Measurements from ENCODE around the gene IP6K3. TPM values are rescaled to one million over a fixed set of nuclear protein-coding genes. Genes with fewer than 3 reads are reported as not detected.

Gene IP6K3
- total RNA-seq, 1 donor from 2014 or later = 0.16 TPM

DNA sequence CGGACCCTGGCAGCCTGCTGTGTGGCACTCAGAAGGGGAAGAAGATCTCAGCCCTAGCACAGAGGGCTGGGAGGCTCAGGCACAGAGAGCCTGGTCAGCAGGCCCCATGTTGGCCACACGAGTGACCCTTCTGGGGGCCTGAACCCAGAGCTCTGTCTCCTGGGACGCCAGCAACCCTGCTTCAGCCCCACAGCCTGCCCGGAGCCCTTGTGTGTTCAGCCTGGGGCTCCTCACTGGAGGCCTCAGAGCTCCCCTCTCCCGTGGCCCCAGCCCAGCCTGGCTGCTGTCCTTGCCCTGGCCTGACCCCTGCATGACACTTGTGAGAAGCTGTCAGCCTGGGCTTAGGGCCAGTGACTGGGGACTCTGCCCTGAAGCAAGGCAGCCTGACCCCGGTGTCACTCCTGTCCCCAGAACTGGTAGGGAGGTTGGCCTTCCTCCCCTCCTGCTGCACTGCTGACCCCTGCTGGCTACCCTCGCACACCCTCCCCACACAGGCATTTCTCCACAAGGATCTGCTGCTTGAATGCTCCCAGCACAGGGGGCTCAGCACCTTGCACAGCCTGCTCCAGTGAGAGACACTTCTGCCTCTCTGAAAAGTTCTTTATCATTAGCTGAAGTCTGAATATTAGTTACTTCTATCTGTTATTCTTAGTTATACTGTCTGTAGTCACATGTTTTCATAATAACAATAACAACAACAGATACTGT is 15.4 kb upstream of the IP6K3 start:
- Mint-ChIP-seq H3K36me3 (no peaks in the 10 kb centered on the region), H3K4me1 (peaks cover 23% of the 10 kb centered on the region), H3K27me3 (ENCODE audit: low read depth) (no peaks in the 10 kb centered on the region), H3K4me3 (no peak overlapping the region), H3K27ac (peak overlapping the region; percentile 47), H3K9me3 (no peaks in the 10 kb centered on the region)
- TF ChIP-seq, protein P1, sequence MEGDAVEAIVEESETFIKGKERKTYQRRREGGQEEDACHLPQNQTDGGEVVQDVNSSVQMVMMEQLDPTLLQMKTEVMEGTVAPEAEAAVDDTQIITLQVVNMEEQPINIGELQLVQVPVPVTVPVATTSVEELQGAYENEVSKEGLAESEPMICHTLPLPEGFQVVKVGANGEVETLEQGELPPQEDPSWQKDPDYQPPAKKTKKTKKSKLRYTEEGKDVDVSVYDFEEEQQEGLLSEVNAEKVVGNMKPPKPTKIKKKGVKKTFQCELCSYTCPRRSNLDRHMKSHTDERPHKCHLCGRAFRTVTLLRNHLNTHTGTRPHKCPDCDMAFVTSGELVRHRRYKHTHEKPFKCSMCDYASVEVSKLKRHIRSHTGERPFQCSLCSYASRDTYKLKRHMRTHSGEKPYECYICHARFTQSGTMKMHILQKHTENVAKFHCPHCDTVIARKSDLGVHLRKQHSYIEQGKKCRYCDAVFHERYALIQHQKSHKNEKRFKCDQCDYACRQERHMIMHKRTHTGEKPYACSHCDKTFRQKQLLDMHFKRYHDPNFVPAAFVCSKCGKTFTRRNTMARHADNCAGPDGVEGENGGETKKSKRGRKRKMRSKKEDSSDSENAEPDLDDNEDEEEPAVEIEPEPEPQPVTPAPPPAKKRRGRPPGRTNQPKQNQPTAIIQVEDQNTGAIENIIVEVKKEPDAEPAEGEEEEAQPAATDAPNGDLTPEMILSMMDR (IDR thresholded peaks at IDR 0.05; ENCODE audit: unreplicated experiment) = no peak
- DNase-seq (ENCODE audit: low spot score in 2 of 2, unreplicated experiment in 2 of 2) = no peak

DNA sequence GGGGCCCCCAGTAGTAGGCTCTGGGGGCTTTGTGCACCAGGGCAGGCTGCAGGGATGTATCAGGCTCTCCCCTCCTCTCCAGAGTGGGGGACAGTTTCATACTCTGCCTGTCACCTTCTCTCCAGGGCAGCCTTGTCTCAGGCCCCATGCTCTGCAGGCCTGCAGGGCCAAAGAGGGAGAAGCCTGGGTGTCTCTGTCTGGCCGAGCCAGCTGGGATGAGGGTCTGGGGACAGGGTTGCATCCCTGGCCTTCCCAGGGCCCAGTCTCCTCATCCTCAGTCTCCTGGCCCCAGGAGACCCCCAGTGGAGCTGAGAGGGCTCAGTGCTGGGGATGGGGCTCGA is 14.8 kb upstream of the IP6K3 start:
- H3K27ac Mint-ChIP-seq = no peak overlapping the region
- no peaks in the 10 kb centered on the region for H3K27me3 Mint-ChIP-seq (ENCODE audit: low read depth)
- no peak overlapping the region for H3K4me3 Mint-ChIP-seq
- DNase-seq (ENCODE audit: low spot score in 2 of 2, unreplicated experiment in 2 of 2) = no peak
- TF ChIP-seq, protein P1 (IDR thresholded peaks at IDR 0.05; ENCODE audit: unreplicated experiment) = no peak
- H3K36me3 Mint-ChIP-seq = no peaks in the 10 kb centered on the region
- H3K4me1 Mint-ChIP-seq = peaks cover 23% of the 10 kb centered on the region
- no peaks in the 10 kb centered on the region for H3K9me3 Mint-ChIP-seq

DNA sequence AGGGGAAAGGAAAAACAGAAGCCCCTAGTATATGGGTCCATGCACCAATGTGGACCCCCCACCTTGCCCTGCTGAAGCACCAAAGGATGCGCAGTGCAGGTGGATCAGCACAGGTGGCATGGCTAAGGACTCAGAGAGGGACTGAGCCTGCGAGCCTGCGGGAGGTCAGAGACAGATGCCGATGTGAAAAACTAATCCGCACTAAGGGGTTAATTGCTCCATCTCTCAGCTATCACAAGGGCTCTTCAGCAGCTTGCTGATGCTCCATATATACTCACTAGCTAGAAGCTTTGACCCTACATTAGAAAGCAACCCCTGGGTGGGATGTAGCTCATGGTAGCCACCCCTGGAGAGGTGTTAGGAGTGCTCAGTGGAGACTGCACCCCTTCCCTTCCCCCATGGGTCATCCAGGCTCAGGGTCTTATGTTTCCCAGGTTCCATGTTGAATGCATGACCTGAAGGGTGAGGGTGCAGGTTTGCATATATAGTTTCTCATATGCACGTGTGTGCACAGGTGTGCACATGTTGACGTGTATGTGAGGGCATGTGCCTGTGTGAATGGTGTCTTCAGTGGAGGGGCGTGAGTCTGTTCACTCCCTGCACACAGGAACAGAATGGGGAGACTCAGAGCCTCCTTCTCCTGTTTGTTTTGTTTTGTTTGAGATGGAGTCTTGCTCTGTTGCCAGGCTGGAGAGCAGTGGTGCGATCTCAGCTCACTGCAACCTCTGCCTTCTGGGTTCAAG is 13.4 kb upstream of the IP6K3 start:
- DNase-seq (ENCODE audit: low spot score in 2 of 2, unreplicated experiment in 2 of 2) = no peak
- Mint-ChIP-seq H3K4me1 (peaks cover 23% of the 10 kb centered on the region), H3K27ac (no peak overlapping the region), H3K36me3 (no peaks in the 10 kb centered on the region), H3K4me3 (no peak overlapping the region), H3K27me3 (ENCODE audit: low read depth) (no peaks in the 10 kb centered on the region), H3K9me3 (no peaks in the 10 kb centered on the region)
- TF ChIP-seq, protein P1 (IDR thresholded peaks at IDR 0.05; ENCODE audit: unreplicated experiment) = no peak

DNA sequence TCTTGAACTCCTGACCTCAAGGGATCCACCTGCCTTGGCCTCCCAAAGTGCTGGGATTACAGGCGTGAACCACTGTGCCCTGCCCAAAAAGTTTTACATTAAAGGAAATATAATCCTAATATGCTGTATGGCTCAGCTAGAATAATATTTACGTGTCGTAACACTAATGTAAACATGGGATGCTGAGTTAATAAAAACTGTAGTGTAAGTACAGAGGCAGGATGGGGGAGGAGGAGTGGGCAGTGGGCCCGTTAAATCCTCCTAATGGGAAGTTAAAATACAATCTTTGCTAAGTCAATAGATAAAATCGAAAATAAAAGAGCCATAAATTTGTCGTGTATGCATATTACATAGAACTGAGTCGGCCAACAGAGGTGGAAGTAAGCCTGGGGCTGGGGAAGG is 12.1 kb upstream of the IP6K3 start:
- Mint-ChIP-seq H3K4me1 (peaks cover 23% of the 10 kb centered on the region), H3K9me3 (no peaks in the 10 kb centered on the region), H3K4me3 (no peak overlapping the region), H3K27ac (no peak overlapping the region), H3K27me3 (ENCODE audit: low read depth) (no peaks in the 10 kb centered on the region), H3K36me3 (no peaks in the 10 kb centered on the region)
- no peak for DNase-seq (ENCODE audit: low spot score in 2 of 2, unreplicated experiment in 2 of 2)
- TF ChIP-seq, protein P1 (IDR thresholded peaks at IDR 0.05; ENCODE audit: unreplicated experiment) = no peak

DNA sequence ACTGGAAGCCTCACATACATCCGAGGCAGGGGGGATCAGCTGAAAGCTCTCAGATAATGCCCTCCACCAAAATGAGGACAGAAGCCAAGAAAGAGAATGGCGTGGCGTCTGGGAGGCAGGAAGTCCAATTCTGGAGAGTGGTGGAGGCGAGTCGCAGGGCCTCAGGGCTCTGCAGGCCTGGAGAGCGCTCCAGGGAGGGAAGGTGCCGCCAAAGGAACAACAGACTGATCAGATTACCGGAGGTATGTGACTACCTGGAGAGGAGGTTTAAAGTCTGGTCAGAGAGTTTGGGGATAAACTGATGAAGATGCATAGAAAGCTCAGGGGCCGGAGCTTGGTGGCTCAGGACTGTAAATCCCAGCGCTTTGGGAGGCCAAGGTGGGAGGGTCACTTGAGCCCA is 11.2 kb upstream of the IP6K3 start:
- no peaks in the 10 kb centered on the region for H3K27me3 Mint-ChIP-seq (ENCODE audit: low read depth)
- H3K36me3 Mint-ChIP-seq = no peaks in the 10 kb centered on the region
- TF ChIP-seq, protein P1 (IDR thresholded peaks at IDR 0.05; ENCODE audit: unreplicated experiment) = no peak
- no peaks in the 10 kb centered on the region for H3K9me3 Mint-ChIP-seq
- no peak overlapping the region for H3K4me3 Mint-ChIP-seq
- no peak overlapping the region for H3K27ac Mint-ChIP-seq
- peaks cover 23% of the 10 kb centered on the region for H3K4me1 Mint-ChIP-seq
- no peak for DNase-seq (ENCODE audit: low spot score in 2 of 2, unreplicated experiment in 2 of 2)
